Effector memory CD8-positive, alpha-beta T cell (primary cell): ENCODE measurements around the gene TBCE.

Source experiments
- ATAC-seq: fragments of 150-1000 bp; cut with Tn5 transposase; replicated peaks from 2 replicates; pipeline ENCODE4 v1.10.0; 2021; ENCODE audit warnings: mild to moderate bottlenecking, moderate library complexity
- DNase-seq, 3 experiments: peaks; one replicate each; pipeline ENCODE4 v3.0.0; 2021
- H3K27ac Mint-ChIP-seq, 2 donors: one replicate each; pipeline ENCODE4 v1.8.0; 2022; ENCODE audit warnings: mild to moderate bottlenecking in 2 of 2, mixed read lengths in 2 of 2, moderate library complexity in 2 of 2
- H3K27me3 Mint-ChIP-seq, 2 donors: one replicate each; pipeline ENCODE4 v1.8.0; 2022; ENCODE audit warnings: mixed read lengths in 2 of 2
- H3K36me3 Mint-ChIP-seq: one replicate; pipeline ENCODE4 v1.8.0; 2022; ENCODE audit warnings: mild to moderate bottlenecking, moderate library complexity, mixed read lengths; ENCODE audit not compliant: insufficient read depth
- H3K4me1 Mint-ChIP-seq, 2 donors: one replicate each; pipeline ENCODE4 v1.8.0; 2022; ENCODE audit warnings: low read depth in 2 of 2, mixed read lengths in 2 of 2
- H3K4me3 Mint-ChIP-seq, 2 donors: one replicate each; pipeline ENCODE4 v1.8.0; 2022; ENCODE audit warnings: mild to moderate bottlenecking in 2 of 2, mixed read lengths in 2 of 2, moderate library complexity in 2 of 2
- H3K9me3 Mint-ChIP-seq, 2 donors: one replicate each; pipeline ENCODE4 v1.8.0; 2022; ENCODE audit warnings: mixed read lengths in 2 of 2

Gene TBCE

DNA sequence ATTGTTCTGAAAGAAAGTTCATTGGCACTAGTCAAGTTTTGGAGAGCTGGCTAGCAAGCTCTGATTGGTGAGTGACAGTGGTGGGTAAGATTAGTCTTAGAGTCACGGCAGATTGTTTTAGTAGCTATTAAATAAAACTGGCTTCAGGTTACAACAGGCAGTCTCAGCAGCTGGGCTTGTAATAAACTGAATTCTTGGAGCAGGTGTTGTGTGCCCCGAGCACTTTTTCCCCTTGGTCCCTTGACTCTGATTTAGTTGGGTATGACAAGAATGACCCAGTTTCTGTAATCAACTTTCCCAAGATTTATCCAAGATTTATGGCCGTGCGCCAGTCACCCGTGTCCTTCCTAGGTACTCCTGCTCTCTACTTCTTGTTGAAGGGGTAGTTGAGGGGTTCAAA, 40.2 kb downstream of the TBCE start:
- Mint-ChIP-seq H3K9me3 (no peaks in the 10 kb centered on the region), H3K4me3 (no peak overlapping the region), H3K27me3 (no peaks in the 10 kb centered on the region), H3K36me3 (peaks cover 9% of the 10 kb centered on the region), H3K27ac (peak overlapping the region in 1 of 2 donors; percentile 56), H3K4me1 (peaks cover 5 to 18% of the 10 kb centered on the region in 2 donors)
- no peak for ATAC-seq
- DNase-seq: no peak

DNA sequence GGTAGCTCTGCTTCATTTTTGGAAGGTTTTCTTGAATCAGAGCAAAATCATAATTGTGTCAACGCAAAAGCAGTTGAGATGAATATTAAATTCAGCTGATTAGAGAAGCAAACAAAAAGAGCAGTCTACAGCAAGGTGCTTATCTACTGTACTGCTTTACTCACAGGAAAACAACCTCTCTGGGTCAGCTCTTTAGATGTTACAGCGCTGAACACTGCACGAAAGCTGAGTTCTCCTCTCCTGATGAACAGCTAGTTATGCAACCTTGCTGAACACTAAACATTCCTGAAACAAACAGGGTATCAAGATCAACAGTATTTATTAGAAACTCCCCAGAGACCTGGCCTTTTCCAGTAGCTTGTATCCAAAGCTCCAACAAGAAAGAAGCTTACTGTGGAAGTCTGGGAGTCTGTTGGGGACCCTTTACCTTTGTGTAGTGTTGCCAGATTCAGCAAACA, 41.3 kb downstream of the TBCE start:
- Mint-ChIP-seq H3K27me3 (no peaks in the 10 kb centered on the region), H3K36me3 (peaks cover 5% of the 10 kb centered on the region), H3K9me3 (no peaks in the 10 kb centered on the region), H3K4me1 (peaks cover 6 to 18% of the 10 kb centered on the region in 2 donors), H3K4me3 (no peak overlapping the region), H3K27ac (no peak overlapping the region)
- ATAC-seq: no peak
- DNase-seq: no peak

DNA sequence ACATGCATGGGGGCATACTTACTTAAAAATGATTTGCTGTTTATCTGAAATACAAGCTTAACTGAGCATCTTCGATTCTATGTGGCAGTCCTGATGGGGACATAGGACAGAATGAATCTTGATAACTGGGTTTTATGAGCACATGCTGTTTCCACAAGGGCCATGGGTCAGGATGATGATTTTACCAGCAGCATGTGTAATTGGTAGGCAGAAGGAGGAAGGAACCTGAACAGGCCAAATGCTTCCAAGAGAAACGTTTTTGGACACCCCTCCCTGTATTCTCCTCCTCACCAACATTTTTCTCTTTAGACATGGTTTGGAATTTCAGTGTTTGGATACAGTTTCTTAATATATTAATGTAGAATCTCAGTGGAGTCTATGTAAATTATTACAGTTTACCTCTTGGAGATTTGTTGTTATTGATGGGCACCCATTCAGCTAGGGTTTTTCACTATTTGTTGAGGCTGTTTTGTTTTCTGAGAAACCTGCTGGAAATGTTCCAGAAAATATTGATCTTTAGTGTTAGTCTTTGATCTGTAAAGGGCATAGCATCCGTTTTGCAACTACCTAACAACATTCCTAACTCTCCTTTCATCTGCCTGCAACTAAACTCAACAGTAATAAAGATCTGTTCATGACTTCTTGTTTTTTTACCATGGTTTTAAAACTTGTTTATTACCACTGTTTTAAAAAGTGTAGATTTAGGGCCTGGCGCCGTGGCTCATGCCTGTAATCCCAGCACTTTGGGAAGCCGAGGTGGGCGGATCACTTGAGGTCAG, 42.0 kb downstream of the TBCE start:
- Mint-ChIP-seq H3K9me3 (no peaks in the 10 kb centered on the region), H3K4me1 (peaks cover 6 to 18% of the 10 kb centered on the region in 2 donors), H3K27me3 (no peaks in the 10 kb centered on the region), H3K27ac (no peak overlapping the region), H3K4me3 (no peak overlapping the region), H3K36me3 (peaks cover 5% of the 10 kb centered on the region)
- DNase-seq (no peak), ATAC-seq (no peak)

DNA sequence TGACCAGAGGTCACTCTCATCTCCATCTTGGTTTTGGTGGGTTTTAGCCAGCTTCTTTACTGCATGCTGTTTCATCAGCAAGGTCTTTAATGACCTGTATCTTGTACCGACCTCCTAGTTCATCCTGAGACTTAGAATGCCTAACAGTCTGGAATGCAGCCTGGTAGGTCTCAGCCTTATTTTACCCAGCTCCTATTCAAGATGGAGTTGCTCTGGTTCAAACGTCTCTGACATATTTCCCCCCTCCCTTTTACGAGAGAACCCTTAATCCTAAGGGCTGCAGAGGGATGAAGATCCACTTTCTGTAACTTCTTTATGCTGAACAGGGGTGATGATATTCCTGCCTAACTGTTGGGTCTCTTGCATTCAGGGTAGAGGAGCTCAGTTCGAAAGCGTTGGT, 43.2 kb downstream of the TBCE start:
- Mint-ChIP-seq H3K9me3 (no peaks in the 10 kb centered on the region), H3K4me3 (no peak overlapping the region), H3K27me3 (no peaks in the 10 kb centered on the region), H3K27ac (no peak overlapping the region), H3K36me3 (no peaks in the 10 kb centered on the region), H3K4me1 (peaks cover 6 to 18% of the 10 kb centered on the region in 2 donors)
- ATAC-seq: no peak
- DNase-seq: no peak

DNA sequence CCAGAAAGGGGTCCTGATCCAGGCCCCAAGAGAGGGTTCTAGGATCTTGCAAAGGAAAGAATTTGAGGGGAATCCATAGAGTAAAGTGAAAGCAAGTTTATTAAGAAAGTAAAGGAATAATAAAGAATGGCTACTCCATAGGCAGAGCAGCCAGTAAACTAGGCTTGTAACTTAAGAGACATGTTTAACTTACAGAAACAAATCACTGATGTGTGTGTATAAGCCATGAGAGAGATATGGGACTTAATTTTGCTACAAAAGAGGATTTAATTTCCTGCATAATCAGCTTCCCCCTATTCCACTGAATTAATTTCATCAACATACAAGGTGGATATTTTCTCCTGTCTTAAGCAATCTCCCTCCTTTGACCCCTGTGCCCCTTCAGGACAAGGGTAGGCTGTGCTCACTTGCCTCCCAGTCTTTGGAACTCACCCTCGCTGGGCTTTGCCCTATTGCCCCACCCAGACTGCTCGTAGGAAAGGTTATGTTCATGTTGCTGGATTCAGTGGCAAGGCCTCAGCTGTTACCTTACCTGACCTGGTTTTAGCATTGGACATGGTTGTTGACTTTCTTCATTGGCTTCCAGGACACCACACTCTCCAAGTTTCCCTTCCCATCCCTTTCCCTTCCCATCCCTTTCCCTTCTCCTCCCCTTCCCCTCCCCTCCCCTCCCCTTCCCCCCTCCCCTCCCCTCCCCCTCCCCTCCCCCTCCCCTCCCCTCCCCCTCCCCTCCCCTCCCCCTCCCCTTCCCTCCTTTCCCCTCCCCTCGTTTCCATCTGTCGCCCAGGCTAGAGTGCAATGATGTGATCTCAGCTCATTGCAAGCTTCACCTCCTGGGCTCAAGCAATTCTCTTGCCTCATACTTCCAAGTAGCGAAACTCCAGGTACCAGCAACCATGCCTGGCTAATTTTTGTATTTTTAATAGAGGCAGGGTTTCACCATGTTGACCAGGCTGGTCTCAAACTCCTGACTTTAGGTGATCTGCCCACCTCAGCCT, 44.6 kb downstream of the TBCE start:
- no peak for DNase-seq
- Mint-ChIP-seq H3K27ac (peak overlapping the region; percentile 78 to 87), H3K4me3 (no peak overlapping the region), H3K36me3 (no peaks in the 10 kb centered on the region), H3K27me3 (no peaks in the 10 kb centered on the region), H3K4me1 (peaks cover 6 to 18% of the 10 kb centered on the region in 2 donors), H3K9me3 (no peaks in the 10 kb centered on the region)
- ATAC-seq: peak; percentile 41

DNA sequence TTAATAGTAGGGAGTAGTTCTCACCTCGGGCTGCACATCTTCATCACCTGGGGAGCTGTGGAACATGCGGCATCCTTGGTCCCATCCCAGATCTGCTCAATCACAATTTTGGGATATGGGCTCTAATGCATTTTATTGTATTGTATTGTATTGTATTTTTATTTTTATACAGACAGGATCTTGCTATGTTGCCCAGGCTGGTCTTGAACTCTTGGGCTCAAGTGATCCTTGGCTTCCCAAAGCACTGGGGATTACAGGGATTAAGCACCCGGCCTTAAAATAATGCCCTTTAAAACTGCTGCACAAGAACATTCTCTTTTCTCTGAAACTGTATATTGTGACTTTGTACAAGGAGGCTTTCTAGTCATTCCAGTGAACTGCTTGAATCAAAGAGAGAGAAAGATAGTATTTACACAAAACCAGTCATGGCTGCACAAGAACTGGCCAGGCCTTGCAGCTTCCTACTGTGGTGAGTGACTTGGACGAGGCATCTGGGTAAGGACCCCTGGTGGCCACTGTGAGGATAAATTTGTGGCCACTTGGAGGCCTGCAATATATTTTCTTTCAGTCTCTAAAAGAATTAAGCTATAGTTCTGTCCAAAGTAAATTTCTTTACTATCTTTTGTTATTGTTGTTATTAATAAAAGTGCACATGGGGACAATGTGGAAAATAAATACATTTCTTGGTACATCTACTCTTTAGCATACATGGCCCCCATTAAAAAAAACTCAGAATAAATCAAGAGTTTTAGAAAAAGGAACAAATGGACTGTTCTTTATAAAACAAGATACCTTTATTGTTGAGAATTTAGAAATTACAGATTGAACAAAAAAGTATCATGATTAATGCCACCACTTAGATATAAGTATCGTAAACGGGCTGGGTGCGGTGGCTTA, 48.0 kb downstream of the TBCE start:
- H3K4me1 Mint-ChIP-seq: peaks cover 6 to 8% of the 10 kb centered on the region in 2 donors
- H3K9me3 Mint-ChIP-seq: no peaks in the 10 kb centered on the region
- H3K4me3 Mint-ChIP-seq: no peak overlapping the region
- H3K36me3 Mint-ChIP-seq: no peaks in the 10 kb centered on the region
- peak; percentile 45 to 57 (median 50) for DNase-seq
- no peaks in the 10 kb centered on the region for H3K27me3 Mint-ChIP-seq
- H3K27ac Mint-ChIP-seq: no peak overlapping the region
- ATAC-seq: peak; percentile 85

DNA sequence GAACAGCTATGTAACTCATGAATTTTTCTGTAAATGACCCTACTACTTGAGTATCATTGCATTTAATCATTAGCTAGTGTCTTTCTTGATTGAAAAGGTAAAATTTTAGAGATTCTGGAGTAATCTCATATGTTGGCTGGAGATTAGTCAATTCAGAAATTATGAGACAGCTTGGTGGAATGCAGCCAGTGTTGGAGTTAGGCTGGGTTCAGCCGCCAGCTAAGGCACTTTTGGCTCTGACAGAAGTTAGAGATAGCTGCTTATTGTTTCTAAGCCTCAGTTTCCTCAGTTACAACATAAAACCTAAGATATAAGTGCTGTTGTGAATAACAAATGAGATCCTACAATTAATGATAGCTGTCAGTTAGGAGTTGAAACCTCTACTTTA, 49.4 kb downstream of the TBCE start:
- H3K4me1 Mint-ChIP-seq: peaks cover 3 to 6% of the 10 kb centered on the region in 2 donors
- no peak overlapping the region for H3K4me3 Mint-ChIP-seq
- no peak for DNase-seq
- no peak overlapping the region for H3K27ac Mint-ChIP-seq
- H3K27me3 Mint-ChIP-seq: no peaks in the 10 kb centered on the region
- H3K9me3 Mint-ChIP-seq: no peaks in the 10 kb centered on the region
- no peaks in the 10 kb centered on the region for H3K36me3 Mint-ChIP-seq
- no peak for ATAC-seq

DNA sequence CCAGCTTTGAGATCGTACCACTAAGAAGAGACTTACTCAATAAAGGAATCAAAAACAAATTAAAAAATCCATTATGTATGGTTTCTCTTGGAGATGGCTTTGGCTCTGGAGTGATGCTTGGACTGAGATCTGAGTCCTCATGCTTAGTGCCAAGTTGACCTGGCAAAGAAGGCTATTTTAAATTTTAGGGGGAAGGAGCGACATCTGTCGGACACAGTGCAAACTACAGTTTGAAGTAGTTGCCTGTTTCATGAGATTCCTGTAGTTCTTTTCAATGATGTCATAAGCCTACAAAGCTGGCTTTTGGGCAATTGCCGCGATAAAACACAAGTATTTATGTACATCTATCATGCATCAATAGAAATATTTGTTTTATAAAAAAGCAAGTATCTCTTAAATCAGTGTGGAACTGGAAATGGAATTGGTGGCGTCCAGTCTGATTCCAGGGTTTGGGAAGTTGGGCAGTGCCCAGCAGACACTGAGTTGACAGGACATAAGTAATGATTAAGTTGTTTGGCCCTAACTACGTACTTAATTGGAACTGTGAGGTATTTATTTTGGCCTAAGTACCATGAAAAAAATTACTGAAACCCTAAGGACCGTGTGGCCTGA, 50.0 kb downstream of the TBCE start:
- ATAC-seq: peak; percentile 59
- no peaks in the 10 kb centered on the region for H3K9me3 Mint-ChIP-seq
- H3K27me3 Mint-ChIP-seq: no peaks in the 10 kb centered on the region
- no peak overlapping the region for H3K27ac Mint-ChIP-seq
- H3K36me3 Mint-ChIP-seq: no peaks in the 10 kb centered on the region
- H3K4me1 Mint-ChIP-seq: peaks cover 0 to 3% of the 10 kb centered on the region in 2 donors
- no peak overlapping the region for H3K4me3 Mint-ChIP-seq
- peak; percentile 55 to 70 (median 60) for DNase-seq

DNA sequence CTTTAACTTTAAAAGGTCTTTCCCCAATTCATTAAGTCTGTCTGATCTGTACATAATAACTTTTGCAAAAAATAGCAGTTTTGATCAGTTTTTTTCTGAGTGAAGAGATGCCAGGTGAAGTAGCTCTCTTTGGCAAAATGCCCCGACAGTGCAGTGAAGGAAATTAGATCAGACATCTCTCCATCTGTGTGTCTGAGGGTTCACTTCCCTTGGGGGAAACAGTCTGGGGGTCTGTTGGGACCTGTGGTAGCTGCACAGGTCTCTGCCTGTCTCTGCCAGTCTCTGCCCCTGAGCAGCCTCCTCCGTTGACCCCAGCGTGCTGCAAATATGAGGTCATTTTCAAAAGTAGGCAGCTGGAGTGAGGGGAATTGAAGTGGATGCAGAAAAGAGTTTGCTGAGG, 54.5 kb downstream of the TBCE start:
- ATAC-seq (no peak), DNase-seq (no peak)
- Mint-ChIP-seq H3K27ac (no peak overlapping the region), H3K4me1 (peaks cover 16 to 29% of the 10 kb centered on the region in 2 donors), H3K36me3 (peaks cover 4% of the 10 kb centered on the region), H3K4me3 (peak overlapping the region in 1 of 2 donors; percentile 18), H3K27me3 (no peaks in the 10 kb centered on the region), H3K9me3 (no peaks in the 10 kb centered on the region)

DNA sequence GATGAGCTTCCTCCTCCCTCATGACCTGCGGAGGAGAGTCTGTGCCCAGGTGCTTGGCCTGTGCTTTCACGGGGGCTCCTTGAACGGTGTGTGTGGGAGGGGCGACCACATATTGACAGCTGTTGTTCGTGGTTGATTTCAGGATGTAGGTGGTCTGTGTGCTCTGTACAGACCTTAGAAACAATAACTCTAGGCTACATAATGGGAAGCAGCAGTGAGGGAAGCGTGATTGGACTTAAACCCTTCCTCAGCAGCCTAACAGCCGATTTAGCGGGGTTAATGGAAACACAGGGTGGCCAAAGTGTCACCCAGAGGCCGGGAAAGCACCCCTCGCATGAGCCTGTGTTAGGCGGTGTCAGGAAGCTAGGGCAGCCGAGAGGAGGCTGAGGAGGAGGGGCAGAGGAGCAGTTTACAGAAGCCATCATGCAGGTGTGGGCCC, 56.0 kb downstream of the TBCE start:
- H3K4me1 Mint-ChIP-seq: peaks cover 16 to 29% of the 10 kb centered on the region in 2 donors
- peak; percentile 89 for ATAC-seq
- H3K27ac Mint-ChIP-seq: peak overlapping the region; percentile 64 to 87
- peaks cover 4% of the 10 kb centered on the region for H3K36me3 Mint-ChIP-seq
- DNase-seq: peak in 2 of 3 experiments; percentile 10 to 25
- no peaks in the 10 kb centered on the region for H3K27me3 Mint-ChIP-seq
- peak overlapping the region; percentile 69 to 72 for H3K4me3 Mint-ChIP-seq
- H3K9me3 Mint-ChIP-seq: no peaks in the 10 kb centered on the region

DNA sequence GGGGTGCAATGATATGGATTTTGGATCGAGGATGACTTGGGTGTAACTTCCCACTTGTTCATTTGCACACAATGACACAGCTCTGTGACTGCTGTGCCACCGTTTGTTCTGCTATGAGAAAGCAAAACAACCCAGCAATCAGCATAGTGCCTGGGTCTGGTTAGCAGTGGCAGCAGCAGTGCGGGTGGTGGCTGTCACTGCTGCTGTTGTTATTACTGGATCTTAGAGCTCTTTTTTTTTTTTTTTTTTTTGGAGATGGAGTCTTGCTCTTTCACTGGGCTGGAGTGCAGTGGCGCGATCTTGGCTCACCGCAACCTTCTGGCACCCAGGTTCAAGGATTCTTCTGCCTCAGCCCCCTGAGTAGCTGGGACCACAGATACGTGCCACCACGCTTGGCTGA, 56.9 kb downstream of the TBCE start:
- Mint-ChIP-seq H3K4me1 (peaks cover 16 to 29% of the 10 kb centered on the region in 2 donors), H3K4me3 (no peak overlapping the region), H3K27ac (no peak overlapping the region), H3K36me3 (peaks cover 4% of the 10 kb centered on the region), H3K27me3 (no peaks in the 10 kb centered on the region), H3K9me3 (no peaks in the 10 kb centered on the region)
- DNase-seq (no peak), ATAC-seq (no peak)

DNA sequence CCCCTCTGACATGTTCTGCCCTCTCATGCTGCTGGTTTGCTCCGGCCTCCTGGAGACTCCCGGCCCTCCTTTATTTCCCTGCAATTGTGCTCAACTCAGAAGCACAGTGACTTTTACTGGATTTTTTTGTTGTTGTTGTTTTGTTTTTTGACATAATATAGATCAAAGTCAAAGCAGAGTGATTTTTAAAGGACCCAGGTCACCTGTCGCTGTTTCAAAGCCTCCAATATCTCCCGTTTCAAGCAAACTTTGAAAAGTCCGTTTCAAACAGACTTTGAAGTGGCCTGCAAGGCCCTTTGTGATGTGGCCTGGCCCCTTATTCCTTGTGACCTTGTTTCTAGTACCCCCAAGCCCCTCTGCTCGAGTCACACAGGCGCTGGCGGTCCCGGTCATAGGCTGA, 58.1 kb downstream of the TBCE start:
- H3K36me3 Mint-ChIP-seq: peaks cover 4% of the 10 kb centered on the region
- no peaks in the 10 kb centered on the region for H3K27me3 Mint-ChIP-seq
- peaks cover 16 to 29% of the 10 kb centered on the region in 2 donors for H3K4me1 Mint-ChIP-seq

More for the DNA sequence above, 58.1 kb downstream of the TBCE start:
- DNase-seq: no peak
- Mint-ChIP-seq H3K27ac (peak overlapping the region; percentile 19 to 27), H3K9me3 (no peaks in the 10 kb centered on the region), H3K4me3 (no peak overlapping the region)
- no peak for ATAC-seq
